Skeletal muscle cell (primary cell): Measurements from ENCODE around the gene NGEF.

Experiments used
- DNase-seq: peaks from one replicate; pipeline ENCODE4 v3.0.0-alpha.2; 2010; ENCODE audit warnings: low read depth
- H3K4me3 ChIP-seq: 2 replicates; pipeline ENCODE4 v1.5.1; 2011; ENCODE audit warnings: low read depth, mild to moderate bottlenecking, control low read depth, low read length, moderate library complexity

The NGEF gene

DNA sequence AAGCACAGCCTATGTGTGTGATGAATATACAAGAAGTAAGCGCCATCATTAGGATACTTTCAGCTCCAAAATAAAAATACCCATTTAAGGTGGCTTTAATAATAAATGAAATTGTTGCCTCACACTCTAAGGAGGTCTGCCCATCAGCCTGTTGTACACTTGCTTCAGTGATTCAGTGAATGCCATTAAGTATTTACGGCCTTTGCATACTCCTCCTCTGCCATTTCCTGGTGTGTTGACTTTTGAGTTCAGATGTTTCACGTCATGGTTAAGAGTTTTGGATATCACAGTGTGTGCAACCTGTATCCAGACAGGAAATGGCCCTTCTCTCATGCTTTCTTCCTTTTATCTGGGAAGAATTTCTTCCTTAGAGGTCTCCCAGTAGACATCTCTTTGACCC is 181.6 kb downstream of the NGEF start:
- no peak for DNase-seq
- no peak overlapping the region for H3K4me3 ChIP-seq

DNA sequence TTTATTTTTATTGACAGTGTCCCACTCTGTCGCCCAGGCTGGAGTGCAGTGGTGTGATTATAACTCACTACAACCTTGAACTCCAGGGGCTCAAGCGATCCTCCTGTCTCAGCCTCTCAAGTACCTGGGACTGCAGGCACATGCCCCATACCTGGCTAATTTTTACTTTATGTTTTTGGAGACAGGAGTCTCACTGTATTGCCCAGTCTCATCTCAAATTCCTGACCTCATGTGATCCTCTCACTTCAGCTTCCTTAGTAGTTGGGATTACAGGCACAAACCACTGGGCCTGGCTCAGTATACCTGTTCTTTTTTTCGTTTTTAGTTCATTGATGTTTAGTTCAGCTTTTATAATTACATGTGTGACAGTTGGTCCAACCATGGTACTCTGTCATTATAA is 183.1 kb downstream of the NGEF start:
- no peak for DNase-seq
- H3K4me3 ChIP-seq, result no peak overlapping the region
